T-cell (primary cell): Measurements from ENCODE around the gene CLTCL1. TPM values are rescaled to one million over a fixed set of nuclear protein-coding genes. Genes with fewer than 3 reads are reported as not detected.
A peak's percentile ranks its signal among the peaks of the same experiment; 100 is the strongest.

Experiments used
- ATAC-seq, 4 experiments: fragments of 200-7000 bp in 3 of 4; fragments of 150-1000 bp in 1 of 4; cut with Tn5 transposase; replicated peaks in 1 of 4; 1 replicate in 3 of 4; 2 replicates in 1 of 4; pipeline ENCODE4 v1.10.0; 2021; ENCODE audit warnings: moderate library complexity in 3 of 4, mild to moderate bottlenecking in 2 of 4, moderate number of reproducible peaks in 1 of 4
- CTCF ChIA-PET, 2 donors: fragments of 300-600 bp; sonication (Branson Sonifier 250); formaldehyde crosslinking; loops; one replicate each; lab custom pipeline; 2022; ENCODE audit warnings: antibody characterized with exemption in 2 of 2; lab: Charles Lee
- POLR2A ChIA-PET, 2 donors: fragments of 300-600 bp; sonication (Branson Sonifier 250); formaldehyde crosslinking; loops; one replicate each; lab custom pipeline; 2022; ENCODE audit warnings: antibody characterized with exemption in 2 of 2; lab: Charles Lee
- DNase-seq, 35 experiments: peaks; one replicate each; pipeline versions ENCODE4 v3.0.0 to v3.0.0-alpha.2; 2013 to 2023
- H3K27ac ChIP-seq: one replicate; pipeline ENCODE4 v1.5.1; 2013; ENCODE audit warnings: low read length
- H3K27me3 ChIP-seq, 2 experiments: replicated peaks in 1 of 2; 1 replicate in 1 of 2; 2 replicates in 1 of 2; pipeline versions ENCODE4 v1.6.1 to v1.7.0; 2013; ENCODE audit warnings: low read length in 1 of 2, mixed read lengths in 1 of 2; ENCODE audit not compliant: control insufficient read depth in 2 of 2, insufficient read depth in 2 of 2; ENCODE audit errors: extremely low read depth in 1 of 2
- H3K36me3 ChIP-seq, 2 donors: 1 replicate in 1 of 2; 2 replicates in 1 of 2; pipeline versions ENCODE4 v1.6.1 to v1.7.0; 2013; ENCODE audit warnings: low read length in 1 of 2; ENCODE audit not compliant: control insufficient read depth in 2 of 2, insufficient read depth in 1 of 2; ENCODE audit errors: extremely low read depth in 1 of 2
- H3K4me1 ChIP-seq, 2 experiments: 1 replicate in 1 of 2; 2 replicates in 1 of 2; pipeline versions ENCODE4 v1.6.1 to v1.7.0; 2013; ENCODE audit warnings: low read length in 2 of 2, mixed read lengths in 1 of 2; ENCODE audit not compliant: insufficient read depth in 2 of 2, control insufficient read depth in 1 of 2; ENCODE audit errors: extremely low read depth in 1 of 2
- H3K4me3 ChIP-seq, 2 donors: 1 replicate in 1 of 2; 2 replicates in 1 of 2; pipeline versions ENCODE4 v1.5.1 to v1.7.0; 2013; ENCODE audit warnings: mild to moderate bottlenecking in 2 of 2, low read length in 1 of 2, moderate library complexity in 1 of 2; ENCODE audit not compliant: control insufficient read depth in 1 of 2; ENCODE audit errors: extremely low read depth in 1 of 2
- H3K9me3 ChIP-seq: 2 replicates; pipeline ENCODE4 v1.7.0; 2013
- H3K27ac Mint-ChIP-seq, 2 donors: one replicate each; pipeline ENCODE4 v1.8.0; 2020 to 2021; ENCODE audit warnings: mild to moderate bottlenecking in 2 of 2, mixed read lengths in 2 of 2
- H3K27me3 Mint-ChIP-seq, 2 donors: one replicate each; pipeline ENCODE4 v1.8.0; 2021 to 2022; ENCODE audit warnings: mixed read lengths in 2 of 2
- H3K36me3 Mint-ChIP-seq: one replicate; pipeline ENCODE4 v1.8.0; 2021; ENCODE audit warnings: mixed read lengths
- H3K4me1 Mint-ChIP-seq, 3 donors: one replicate each; pipeline ENCODE4 v1.8.0; 2020 to 2022; ENCODE audit warnings: mixed read lengths in 3 of 3, mild to moderate bottlenecking in 1 of 3
- H3K4me3 Mint-ChIP-seq, 3 donors: one replicate each; pipeline ENCODE4 v1.8.0; 2020 to 2022; ENCODE audit warnings: mild to moderate bottlenecking in 3 of 3, mixed read lengths in 3 of 3, moderate library complexity in 3 of 3
- H3K9me3 Mint-ChIP-seq, 3 donors: one replicate each; pipeline ENCODE4 v1.8.0; 2020 to 2022; ENCODE audit warnings: mixed read lengths in 3 of 3
- WGBS: methylation state at CpG from one replicate; pipeline ENCODE4 v1.1.5; 2013; ENCODE audit warnings: missing lambda C conversion rate; ENCODE audit not compliant: insufficient coverage; 5-methylcytosine and 5-hydroxymethylcytosine counted together
- total RNA-seq, 35 experiments: library from RNA in 6 of 35; stranded (reverse) in 6 of 35; fragments of 120-200 nt in 1 of 35; gene quantifications; one replicate each; pipeline versions ENCODE4 v1.2.1 to v1.2.4 and lab custom pipeline; 2013 to 2026

Gene CLTCL1
- total RNA-seq, 5 donors from 2014 or later (not counting 1 experiment from before 2014, with no cell fraction given): 0.63 to 3.9 (median 1.6) TPM

DNA sequence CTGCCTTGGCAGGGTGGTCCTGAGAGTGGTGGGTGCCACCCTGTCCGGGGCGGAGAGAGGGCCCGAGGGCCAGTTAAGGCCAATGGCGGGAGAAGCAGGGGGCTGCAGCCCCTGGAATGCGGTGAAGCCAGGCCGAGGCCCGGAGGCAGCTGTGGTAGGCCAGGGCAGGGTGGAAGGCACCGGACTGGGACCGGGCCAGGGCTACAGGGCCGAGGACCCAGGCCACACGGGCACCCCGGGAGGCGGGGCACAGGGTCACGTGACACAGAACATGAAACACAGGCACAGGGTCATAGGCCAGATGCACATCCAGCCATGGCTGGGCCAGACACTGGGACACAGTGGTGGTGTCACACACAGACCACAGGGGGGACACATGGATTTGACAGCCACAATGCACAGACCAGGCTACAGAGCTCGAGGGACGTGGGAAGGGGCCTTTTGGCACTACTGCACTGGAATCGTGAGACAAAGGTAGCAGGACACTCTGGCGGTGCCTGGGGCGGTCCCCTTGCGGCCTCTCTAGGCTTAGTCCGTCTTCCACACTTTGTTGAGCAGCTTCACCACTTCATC, 115.8 kb downstream of the CLTCL1 start:
- Histone ChIP-seq H3K4me3 (no peak overlapping the region), H3K9me3 (no peaks in the 10 kb centered on the region), H3K4me1 (peaks cover 6 to 50% of the 10 kb centered on the region in 2 experiments), H3K27me3 (peaks cover 0 to 4% of the 10 kb centered on the region in 2 experiments), H3K36me3 (no peaks in the 10 kb centered on the region), H3K27ac (no peak overlapping the region)
- Mint-ChIP-seq H3K4me1 (peaks cover 30 to 47% (median 31%) of the 10 kb centered on the region in 3 donors), H3K4me3 (peak overlapping the region; percentile 44 to 54 (median 49)), H3K27me3 (no peaks in the 10 kb centered on the region), H3K9me3 (no peaks in the 10 kb centered on the region), H3K36me3 (no peaks in the 10 kb centered on the region), H3K27ac (peak overlapping the region; percentile 28 to 55)
- ChIA-PET CTCF (no interaction called here), POLR2A (no interaction called here)
- 83% methylated on average over 17 of the region's 21 CpGs for WGBS
- DNase-seq (no peak), ATAC-seq (no peak)

- no peaks in the 10 kb centered on the region for H3K9me3 Mint-ChIP-seq
- CTCF ChIA-PET: interaction anchor here in 1 of 2 donors (0.6 kb wide), 1 partner anchor 17 kb away, joined by 4 read pairs; no protein-coding TSS in a partner anchor
- WGBS: 88% methylated on average over 5 of the region's 7 CpGs
- Histone ChIP-seq H3K4me3 (no peak overlapping the region), H3K4me1 (peaks cover 6 to 56% of the 10 kb centered on the region in 2 experiments), H3K36me3 (no peaks in the 10 kb centered on the region), H3K27me3 (peaks cover 3 to 10% of the 10 kb centered on the region in 2 experiments), H3K9me3 (no peaks in the 10 kb centered on the region), H3K27ac (no peak overlapping the region)
- DNase-seq (no peak), ATAC-seq (no peak)
- no peak overlapping the region for H3K27ac Mint-ChIP-seq
- no peaks in the 10 kb centered on the region for H3K36me3 Mint-ChIP-seq
- POLR2A ChIA-PET: no interaction called here
- H3K4me3 Mint-ChIP-seq: no peak overlapping the region
- H3K4me1 Mint-ChIP-seq: peaks cover 36 to 53% (median 37%) of the 10 kb centered on the region in 3 donors
- peaks cover 0 to 4% of the 10 kb centered on the region in 2 donors for H3K27me3 Mint-ChIP-seq
Measured at GRCh38 chr22:19175026-19175601, 116.4 kb downstream of the CLTCL1 start.

GRCh38 chr22:19174106-19175025, 117.2 kb downstream of the CLTCL1 start:
- peaks cover 33 to 51% (median 34%) of the 10 kb centered on the region in 3 donors for H3K4me1 Mint-ChIP-seq

GRCh38 chr22:19173047-19174035, 118.2 kb downstream of the CLTCL1 start:
- H3K4me1 ChIP-seq: peaks cover 6 to 56% of the 10 kb centered on the region in 2 experiments
- POLR2A ChIA-PET: no interaction called here
- H3K27ac Mint-ChIP-seq: peak overlapping the region; percentile 81 to 87
- H3K36me3 Mint-ChIP-seq: no peaks in the 10 kb centered on the region
- no peak overlapping the region for H3K4me3 ChIP-seq
- H3K9me3 Mint-ChIP-seq: no peaks in the 10 kb centered on the region
- H3K27ac ChIP-seq: no peak overlapping the region
- WGBS: 87% methylated on average over 12 of the region's 19 CpGs
- H3K4me1 Mint-ChIP-seq: peaks cover 30 to 51% (median 36%) of the 10 kb centered on the region in 3 donors
- peaks cover 4 to 28% of the 10 kb centered on the region in 2 experiments for H3K27me3 ChIP-seq
- no peaks in the 10 kb centered on the region for H3K36me3 ChIP-seq
- DNase-seq (no peak), ATAC-seq (no peak)
- no peaks in the 10 kb centered on the region for H3K9me3 ChIP-seq
- CTCF ChIA-PET: interaction anchor here (0.8 to 1.7 kb wide), 2 partner anchors 29 kb away, joined by 3 to 6 read pairs; partner anchors contain the start of gene ESS2 (in 2 of the 2)
- peaks cover 8 to 15% of the 10 kb centered on the region in 2 donors for H3K27me3 Mint-ChIP-seq
- H3K4me3 Mint-ChIP-seq: peak overlapping the region; percentile 92 to 95 (median 92)

More at GRCh38 chr22:19174106-19175025, 117.2 kb downstream of the CLTCL1 start:
- H3K36me3 ChIP-seq: no peaks in the 10 kb centered on the region
- Mint-ChIP-seq H3K9me3 (no peaks in the 10 kb centered on the region), H3K36me3 (no peaks in the 10 kb centered on the region), H3K27me3 (peaks cover 0 to 6% of the 10 kb centered on the region in 2 donors), H3K27ac (peak overlapping the region in 1 of 2 donors; percentile 58), H3K4me3 (peak overlapping the region in 1 of 3 donors; percentile 6)
- H3K27ac ChIP-seq: no peak overlapping the region
- ChIA-PET CTCF (interaction anchor here in 1 of 2 donors (0.6 kb wide), 1 partner anchor 17 kb away, joined by 4 read pairs; no protein-coding TSS in a partner anchor), POLR2A (no interaction called here)
- peaks cover 6 to 57% of the 10 kb centered on the region in 2 experiments for H3K4me1 ChIP-seq
- no peaks in the 10 kb centered on the region for H3K9me3 ChIP-seq
- no peak overlapping the region for H3K4me3 ChIP-seq
- peaks cover 4 to 18% of the 10 kb centered on the region in 2 experiments for H3K27me3 ChIP-seq
- WGBS: 73% methylated on average over 14 of the region's 14 CpGs
- DNase-seq (peak in 1 of 35 experiments; percentile 32), ATAC-seq (no peak)

GRCh38 chr22:19172213-19173046, 119.1 kb downstream of the CLTCL1 start:
- Histone ChIP-seq H3K27ac (peak overlapping the region; percentile 57), H3K27me3 (peaks cover 9 to 37% of the 10 kb centered on the region in 2 experiments), H3K4me1 (peaks cover 6 to 51% of the 10 kb centered on the region in 2 experiments), H3K4me3 (peak overlapping the region; percentile 90 to 98), H3K9me3 (no peaks in the 10 kb centered on the region), H3K36me3 (no peaks in the 10 kb centered on the region)
- WGBS: 17% methylated on average over 5 of the region's 13 CpGs
- peak overlapping the region; percentile 81 to 87 for H3K27ac Mint-ChIP-seq
- ATAC-seq (no peak), DNase-seq (no peak)
- H3K27me3 Mint-ChIP-seq: peaks cover 16 to 24% of the 10 kb centered on the region in 2 donors
- H3K9me3 Mint-ChIP-seq: no peaks in the 10 kb centered on the region
- POLR2A ChIA-PET: no interaction called here
- peaks cover 30 to 51% (median 36%) of the 10 kb centered on the region in 3 donors for H3K4me1 Mint-ChIP-seq
- CTCF ChIA-PET: interaction anchor here (0.8 to 1.7 kb wide), 2 partner anchors 28 kb away, joined by 3 to 6 read pairs; partner anchors contain the start of gene ESS2 (in 2 of the 2)
- H3K4me3 Mint-ChIP-seq: peak overlapping the region; percentile 92 to 95 (median 92)
- no peaks in the 10 kb centered on the region for H3K36me3 Mint-ChIP-seq
